HS-5 (cell line): ENCODE measurements around the gene SLC19A2.
"Not testable (repeated sequence)": the region's sequence is repeated elsewhere in the genome, so short reads cannot be mapped to it uniquely, and the experiment has no call there.

Source experiments
- DNase-seq: peaks from one replicate; pipeline ENCODE4 v3.0.0-alpha.2; 2012; ENCODE audit warnings: low read depth

SLC19A2 gene

DNA sequence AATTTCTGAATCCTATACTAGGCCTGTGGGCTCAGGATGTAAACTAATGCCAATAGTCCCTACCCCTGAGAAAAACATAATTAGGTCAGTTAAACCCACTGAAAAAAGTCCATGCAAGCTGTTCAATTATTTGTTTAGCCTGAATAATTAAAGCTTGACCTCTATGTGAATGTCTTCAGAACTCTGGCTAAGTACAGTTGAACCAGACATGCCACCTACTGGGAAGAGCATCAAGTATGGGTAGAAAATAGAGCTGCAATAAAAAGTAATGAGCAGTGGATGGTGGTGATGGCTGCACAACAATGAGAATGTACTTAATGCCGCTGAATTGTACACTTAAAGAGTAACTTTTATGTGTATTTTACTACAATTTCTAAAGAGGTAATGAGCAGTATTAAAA, 23.6 kb upstream of the SLC19A2 start:
- no peak for DNase-seq

DNA sequence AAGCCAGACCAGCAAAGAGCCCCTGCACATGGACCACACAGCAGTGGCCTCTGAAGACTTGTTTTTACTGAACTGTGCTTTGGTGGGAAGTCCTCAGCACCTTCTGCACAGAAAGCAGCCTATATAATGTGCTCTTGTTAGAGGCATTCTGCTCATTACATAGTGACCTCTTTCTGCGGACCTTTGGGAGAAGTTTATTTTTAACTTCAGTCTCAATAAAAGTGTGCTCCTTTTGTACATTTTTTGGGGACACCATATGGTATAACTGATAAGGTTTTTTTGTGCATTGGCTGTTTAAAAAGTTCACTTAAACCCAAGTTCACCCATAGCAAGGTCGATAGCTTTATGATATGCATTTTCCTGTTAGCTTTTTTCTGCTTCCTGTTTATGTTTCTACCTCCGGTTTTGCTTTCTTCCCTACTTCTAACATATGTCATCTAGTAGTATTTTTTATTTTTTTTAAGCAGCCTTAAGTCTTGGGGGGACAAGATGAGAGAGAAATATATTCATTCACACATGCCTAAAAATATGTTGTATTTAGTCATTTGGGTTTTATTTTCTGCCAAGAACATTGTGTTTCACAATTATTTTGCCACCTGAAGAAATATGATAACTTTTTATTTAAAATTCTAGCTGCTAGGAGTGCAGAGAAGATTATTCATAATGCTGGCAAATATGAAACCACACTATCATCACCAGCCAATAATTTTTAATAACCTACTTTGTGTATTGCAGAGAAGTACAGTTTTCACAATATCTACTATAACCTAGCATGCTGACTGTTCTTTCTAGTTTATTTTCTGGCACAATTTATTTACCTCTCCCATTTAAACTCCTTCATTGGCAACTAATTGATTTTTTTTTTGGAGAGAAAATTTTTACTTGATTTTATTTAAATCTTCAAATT, 22.9 kb upstream of the SLC19A2 start:
- DNase-seq, result no peak

DNA sequence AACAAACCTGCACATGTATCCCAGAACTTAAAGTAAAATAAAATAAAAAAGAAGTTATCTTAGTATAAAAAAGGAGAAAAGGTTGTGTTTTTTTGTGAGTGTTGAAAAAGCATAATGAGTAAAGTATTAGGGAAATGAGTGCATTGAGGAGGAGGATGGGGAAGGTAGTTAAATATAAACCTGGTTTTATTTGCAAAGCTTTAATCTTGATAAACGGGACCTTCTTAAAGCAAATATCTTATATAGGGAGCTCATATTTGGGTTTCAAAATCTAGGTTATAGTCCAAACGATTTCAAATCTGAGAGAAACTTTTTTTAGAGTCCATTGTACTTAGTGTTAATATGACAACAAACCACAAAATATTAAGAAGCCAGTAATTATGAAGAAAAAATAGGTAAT, 21.7 kb upstream of the SLC19A2 start:
- DNase-seq, result no peak

DNA sequence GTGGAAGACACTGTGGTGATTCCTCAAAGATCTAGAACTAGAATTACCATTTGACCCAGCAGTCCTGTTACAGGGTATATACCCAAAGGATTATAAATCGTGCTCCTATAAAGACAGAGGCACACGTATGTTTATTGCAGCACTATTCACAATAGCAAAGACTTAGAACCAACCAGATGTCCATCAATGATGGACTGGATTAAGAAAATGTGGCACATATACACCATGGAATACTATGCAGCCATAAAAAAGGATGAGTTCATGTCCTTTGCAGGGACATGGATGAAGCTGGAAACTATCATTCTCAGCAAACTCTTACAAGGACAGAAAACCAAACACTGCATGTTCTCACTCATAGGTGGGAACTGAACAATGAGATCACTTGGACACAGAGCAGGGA, 17.9 kb upstream of the SLC19A2 start:
- not testable (repeated sequence) for DNase-seq

DNA sequence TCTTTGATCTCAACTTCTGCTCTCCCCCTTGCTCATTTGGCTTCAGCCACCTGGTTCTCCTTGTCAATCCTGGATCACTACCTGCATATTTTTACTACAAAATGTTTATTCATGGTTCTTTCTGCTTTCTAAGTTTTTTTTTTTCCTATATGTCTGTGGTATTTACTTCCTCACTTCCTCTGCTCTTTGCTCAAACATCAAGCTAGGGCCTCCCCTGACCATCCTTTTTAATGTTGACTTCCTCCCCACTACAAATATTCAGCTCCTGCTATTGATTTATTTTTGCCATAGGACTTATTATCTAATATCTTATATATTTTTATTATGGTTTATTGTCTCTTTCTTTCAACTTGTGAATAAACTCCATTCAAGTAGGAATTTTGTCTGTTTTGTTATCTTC, 14.1 kb upstream of the SLC19A2 start:
- DNase-seq, result no peak

DNA sequence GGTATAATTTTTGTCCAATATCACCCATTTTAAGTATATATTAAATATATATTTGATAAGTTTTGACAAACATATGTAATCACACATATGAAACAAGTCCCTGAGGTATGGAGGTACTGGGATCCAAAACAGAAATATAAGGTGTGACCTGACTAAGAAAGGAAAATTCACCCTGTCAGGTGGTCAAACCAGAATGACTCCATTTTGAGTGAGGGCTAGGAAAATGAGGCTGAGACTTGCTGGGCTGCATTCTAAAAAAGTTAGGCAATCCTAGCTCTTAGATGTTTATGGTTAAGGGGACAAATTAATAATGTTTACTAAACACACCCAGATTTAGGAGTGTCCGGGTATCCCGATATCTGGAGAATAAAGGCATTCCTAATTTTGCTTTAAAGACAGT, 11.6 kb upstream of the SLC19A2 start:
- no peak for DNase-seq

DNA sequence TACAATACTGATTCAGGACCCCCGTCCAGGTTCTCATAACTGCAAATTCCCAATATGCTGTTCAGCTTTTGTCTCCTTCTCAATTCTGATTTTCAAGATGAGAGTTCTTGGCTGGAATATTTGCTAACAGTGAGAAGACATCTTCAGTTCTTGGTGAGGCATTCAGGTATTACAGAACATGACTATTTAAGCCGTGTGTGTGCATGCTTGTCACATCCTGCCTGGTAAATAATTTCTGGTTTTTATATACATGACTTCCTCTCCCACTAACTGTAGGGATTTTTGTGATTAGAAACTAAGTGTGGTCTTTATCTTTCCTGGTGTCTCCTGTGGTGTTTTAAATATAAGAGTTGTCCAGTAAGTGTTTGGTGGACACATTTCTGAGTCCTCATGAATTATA, 10.2 kb upstream of the SLC19A2 start:
- no peak for DNase-seq

DNA sequence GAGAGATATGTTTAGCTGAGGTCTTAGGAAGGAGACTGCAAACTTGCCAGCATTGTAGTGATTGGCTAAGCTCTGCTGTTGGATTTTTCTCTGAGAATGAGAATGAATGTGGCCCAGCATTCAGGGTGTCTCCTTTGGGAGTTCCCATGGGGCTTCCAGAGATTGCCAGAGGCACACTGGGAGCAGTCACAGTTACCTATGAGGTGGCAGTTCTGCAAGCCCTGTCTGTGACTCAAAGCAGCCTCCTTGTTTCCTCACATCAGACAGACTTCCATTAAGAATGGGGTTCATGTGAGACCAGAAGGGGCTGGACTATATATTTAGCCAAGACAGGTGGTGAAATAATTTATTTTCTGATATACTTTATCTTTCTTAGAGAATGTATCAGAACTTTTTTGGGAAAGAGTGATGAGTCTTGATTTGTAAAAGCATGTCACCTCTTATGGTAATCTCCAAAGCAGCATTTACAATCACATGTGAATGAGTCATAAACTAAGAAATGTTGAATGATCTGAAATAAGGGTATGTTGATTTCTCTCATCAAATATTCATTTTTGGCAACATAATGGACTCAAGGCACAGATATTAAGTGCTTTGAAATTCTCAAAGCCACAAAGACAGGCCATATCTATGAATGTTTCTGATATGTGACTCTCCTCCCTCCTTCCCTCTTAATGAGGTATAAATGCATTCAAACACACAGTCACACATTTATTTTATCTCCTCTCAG, 9.5 kb upstream of the SLC19A2 start:
- DNase-seq, result no peak

DNA sequence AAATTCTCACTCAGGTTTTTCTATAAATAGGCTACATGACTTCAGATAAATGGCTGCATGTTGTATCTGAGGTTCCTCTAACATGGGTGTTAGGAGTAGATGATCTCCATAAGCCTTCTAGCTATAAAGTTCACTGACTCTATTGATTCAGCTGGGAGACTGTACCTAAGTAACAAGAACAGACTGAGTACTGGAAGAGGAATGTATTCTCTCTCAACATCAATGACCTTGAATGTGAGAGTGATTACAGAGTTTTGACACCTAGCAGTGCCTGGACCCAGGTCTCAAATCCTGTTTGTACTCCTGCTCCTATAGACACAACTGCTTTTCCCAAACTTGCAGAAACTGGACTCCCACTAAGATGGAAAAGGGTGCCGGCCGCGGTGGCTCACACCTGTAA, 8.6 kb upstream of the SLC19A2 start:
- DNase-seq, result no peak

DNA sequence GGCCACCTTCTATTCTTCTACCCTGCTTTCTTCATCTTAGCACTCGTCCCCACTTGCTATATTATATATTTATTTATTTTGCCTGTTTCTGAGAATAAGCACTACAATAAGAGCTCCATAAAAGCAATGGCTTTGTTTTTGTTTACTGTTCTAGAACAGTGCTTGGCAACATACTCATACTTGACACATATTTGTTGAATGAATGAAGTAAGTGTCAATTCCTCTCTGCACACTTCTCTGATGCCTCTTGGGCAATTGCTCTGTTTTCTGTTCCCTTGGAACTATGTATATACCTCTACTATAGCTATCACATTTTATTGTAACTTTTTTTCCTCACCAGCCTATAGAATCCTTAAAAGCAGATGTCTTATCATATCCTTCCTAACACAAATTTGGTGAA, 7.5 kb upstream of the SLC19A2 start:
- DNase-seq, result no peak

DNA sequence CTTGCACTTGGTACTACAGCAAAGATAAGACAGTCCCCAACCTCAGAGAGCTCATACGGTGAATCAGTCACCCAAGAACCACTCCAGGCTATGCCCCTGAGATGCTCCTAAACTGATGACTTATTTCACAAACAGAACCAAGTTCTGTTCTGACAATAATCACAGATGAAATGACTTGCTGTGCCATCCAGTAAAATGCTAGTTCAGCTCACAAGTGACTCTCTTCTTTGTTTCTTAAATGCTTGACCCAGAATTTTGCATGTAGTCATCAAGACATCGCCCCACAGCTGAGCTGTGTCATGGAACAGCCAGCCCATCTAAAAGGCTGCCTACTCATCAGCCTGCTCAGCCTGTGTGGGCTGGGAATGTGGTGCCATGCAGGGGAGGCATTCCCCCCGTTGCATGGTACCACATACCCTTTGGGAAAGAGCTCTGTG, 6.1 kb upstream of the SLC19A2 start:
- no peak for DNase-seq

DNA sequence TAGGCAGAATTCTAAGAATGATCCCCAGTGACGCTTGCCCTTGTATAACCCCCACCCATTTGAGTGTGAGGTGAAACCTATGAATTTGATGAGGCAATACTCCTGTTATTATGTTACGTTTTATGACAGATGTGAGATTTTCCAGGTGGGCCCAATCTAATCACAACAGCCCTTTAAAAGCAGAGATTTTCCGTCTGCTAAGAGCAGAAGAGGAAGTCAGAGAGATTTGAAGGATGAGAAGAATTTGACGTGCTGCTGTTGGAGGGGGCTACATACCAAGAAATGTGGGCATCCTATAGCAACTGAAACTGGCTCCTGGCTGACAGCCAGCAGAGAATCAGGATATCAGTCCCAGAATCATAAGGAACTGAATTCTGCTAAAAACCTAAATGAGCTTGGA, 2.4 kb upstream of the SLC19A2 start:
- no peak for DNase-seq

DNA sequence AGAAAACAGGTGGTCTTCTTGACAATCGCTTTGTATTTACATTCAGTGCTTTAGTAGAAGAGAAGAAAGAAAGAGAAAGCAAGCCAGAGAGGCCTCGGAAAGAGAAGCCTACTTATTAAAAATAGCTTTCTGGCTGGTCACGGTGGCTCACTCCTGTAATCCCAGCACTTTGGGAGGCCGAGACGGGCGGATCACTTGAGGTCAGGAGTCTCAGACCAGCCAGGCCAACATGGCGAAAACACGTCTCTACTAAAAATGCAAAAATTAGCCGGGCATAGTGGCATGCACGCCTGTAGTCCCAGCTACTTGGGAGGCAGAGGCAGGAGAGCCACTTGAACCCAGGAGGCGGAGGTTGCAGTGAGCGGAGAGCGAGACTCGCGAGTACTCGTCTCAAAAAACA, 1.8 kb upstream of the SLC19A2 start:
- DNase-seq, result no peak

DNA sequence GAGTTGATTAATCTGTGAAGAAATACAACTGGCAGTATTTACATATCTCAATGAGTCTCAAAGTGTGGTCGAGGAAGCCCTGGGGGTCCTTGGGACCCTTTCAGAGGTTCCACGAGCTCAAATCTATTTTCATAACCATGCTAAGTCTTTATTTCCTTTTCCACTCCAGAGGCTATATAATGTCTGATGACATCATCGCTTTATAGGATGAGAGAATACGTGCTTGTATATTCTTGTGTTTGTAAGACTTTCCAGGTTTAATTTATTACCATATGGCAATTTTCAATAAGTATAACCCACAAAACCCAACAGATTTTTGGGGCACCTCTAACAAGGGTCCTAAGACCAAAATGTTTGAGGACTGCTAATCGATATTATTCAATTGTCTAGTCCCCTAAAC, 1.4 kb upstream of the SLC19A2 start:
- DNase-seq, result no peak

DNA sequence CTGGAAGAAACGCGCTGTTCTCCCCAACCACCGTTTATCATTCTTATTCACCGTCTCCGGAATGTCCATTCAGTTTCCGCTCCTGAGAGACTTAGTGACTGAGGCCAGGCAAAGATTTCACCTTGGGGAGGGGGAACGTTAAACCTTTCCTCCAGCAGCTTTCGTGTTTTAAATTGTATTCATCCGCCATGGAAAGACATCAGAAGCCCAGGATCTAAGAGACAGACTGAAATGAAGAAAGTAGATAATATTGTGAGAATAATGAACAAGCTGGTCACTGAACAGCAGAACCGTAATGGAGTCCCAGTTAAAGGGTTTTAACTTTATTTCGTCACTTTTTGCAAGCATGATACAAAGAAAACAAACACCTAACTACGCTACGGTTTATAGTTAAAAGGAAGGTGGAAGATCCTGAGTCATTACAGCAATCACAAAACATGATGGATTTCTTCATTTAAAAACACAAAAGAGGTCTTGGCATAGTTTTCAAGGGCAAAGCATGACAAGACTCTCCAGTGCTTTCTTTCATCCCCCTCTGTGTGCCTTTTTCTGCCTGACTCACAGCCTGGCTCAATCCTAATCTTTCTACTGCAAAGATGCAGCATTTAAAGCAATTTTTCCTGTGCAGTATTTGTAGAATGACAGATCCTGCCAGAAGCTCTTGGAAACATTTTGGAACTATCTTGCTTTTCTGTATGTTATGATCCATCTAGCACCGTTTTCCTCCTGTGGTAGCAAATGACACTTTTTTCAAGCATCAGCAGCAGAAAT, 722 bp upstream of the SLC19A2 start:
- no peak for DNase-seq

DNA sequence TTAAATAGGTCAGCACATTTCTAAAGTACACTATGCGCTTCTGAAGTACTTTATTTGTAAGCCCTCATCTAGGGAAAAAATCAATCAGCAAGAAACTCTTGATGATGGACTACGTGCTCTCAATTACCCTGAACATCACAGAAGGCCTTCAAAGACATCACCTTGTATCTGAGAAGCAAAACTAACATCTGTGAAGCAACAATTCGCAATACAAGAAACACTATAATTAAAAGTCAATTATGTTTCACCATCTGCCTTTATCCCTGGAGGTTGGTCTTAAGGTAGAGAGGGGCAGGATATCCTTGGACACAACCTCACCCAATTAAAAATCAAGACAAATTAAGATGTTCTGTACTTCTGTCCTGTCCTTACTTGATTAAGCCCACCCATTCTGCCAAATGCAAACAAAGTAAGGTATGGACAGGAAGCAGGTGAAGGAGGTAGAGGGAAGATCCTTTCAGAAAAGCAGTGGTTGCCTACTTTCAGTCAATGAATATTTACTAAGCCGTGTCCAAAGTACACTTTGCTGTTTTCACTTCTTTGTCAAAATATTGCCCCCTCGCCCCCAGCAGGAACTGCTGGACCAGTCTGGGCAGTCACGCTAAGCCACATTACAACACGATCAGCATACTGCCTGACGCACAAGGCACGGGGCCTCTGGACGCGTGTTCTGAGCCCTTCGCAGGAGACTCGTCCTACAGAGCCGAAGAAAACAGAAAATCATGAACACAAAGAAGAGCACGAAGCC, 887 bp downstream of the SLC19A2 start:
- no peak for DNase-seq

DNA sequence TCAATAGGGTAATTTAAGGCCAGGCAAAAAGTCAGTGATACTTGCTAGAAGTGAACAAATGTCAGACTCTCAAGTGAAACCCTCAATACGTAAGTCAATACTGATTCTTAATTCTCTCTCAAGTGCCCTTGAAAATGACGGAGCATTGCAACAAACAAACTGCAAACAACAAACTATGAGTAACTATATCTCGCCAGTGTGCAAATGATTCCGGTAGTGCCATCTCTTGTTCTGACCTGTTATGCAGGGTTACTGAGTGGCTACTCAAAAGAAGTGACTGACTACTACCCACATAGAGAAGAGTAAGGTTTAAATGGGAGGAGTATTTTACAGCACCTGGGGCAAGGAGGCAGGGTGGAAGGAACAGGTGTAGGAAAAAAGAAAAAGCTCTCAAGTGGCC, 1.6 kb downstream of the SLC19A2 start:
- no peak for DNase-seq

DNA sequence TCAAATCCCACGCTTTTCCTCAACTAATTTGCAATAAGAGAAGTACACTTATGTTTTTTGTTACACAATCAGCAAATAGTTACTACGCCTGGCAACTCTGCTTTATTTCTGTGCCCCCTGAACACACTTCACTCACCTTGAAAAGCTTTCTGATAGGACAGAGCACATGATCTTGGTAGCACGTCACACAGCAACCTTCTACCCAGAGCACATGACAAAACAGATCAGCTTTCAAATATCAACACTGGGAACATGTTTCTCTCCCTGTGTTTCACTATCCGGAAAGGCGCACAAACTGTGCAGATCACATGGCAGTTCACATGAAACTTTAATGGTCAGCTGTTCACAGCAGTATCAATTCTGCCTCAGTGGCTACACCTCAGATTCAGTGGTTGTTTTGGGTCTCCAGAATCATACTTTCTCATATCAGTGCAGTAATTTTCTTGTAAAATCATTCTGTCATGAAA, 2.2 kb downstream of the SLC19A2 start:
- DNase-seq, result no peak

DNA sequence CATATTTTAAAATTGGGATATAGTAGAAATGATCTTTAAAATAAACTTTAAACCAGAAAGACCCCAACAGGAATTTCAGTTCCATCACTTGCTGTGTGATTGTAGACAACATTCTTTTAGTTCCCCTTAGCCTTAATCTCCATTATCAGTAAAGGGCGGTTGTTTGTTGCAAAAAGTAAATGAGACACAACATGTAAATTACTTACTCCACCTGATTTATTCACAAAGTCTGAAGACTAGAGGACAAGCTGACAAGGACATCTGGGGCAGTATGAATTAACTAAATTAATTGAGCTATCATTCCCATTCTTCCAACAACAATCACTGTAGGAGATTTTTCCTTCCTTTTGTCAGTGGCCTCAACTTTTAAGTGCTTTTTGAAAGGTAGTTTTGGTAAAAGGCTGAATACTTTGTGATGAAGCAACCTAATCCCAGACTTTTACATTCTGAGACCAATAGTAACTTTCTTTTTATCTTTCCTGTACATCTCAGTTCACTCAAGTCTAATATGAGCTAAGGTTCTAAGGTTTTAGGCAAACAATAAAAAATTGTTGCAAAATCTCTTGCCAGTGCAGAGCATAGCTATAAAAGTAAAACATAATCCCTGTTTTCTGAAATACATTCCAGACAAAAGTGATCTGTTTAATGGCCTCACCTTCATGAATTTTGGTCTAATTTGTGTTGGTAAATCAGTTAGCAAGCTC, 6.2 kb downstream of the SLC19A2 start:
- no peak for DNase-seq

DNA sequence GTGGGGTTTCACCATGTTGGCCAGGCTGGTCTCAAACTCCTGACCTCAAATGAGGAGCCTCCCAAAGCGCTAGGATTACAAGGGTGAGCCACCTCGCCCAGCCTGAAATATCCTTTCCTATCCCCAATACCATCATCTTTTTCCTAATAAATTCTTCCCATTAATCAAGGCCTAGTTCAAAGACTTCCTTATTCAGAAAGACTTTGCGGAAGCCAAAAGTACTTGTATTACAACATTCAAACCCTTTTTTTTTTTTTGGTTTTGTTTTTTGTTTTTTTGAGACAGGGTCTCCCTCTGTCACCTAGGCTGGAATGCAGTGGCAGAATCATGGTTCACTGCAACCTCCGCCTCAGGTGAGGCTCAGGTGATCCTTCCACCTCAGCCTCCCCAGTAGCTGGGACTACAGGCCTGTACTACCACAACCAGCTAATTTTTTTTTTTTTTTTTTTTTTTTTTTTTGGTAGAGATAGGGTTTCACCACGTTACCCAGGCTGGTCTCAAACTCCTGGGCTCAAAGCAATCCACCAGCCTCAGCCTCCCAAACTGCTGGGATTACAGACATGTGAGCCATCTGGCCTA, 7.6 kb downstream of the SLC19A2 start:
- no peak for DNase-seq
